ENCODE measurements around the gene SLITRK2.

Gene SLITRK2

DNA sequence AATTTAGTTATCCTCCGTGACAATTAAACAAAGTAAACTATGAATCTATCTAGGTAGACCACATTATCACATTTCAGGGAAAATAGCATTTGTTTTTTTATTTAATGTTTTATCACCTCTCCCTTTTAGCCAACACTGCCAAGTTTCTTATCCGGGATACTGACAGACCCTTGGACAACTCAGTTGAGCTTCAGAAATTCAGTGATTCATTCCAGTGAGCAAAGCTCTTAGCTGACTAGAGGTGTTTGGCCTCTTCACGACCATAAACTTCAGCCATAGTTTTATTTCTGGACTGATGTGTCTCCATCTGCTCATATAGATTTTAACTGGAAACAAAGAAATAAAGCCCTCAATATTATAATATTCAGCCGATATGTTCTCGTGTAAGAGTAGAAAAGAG is 15.2 kb downstream of the SLITRK2 start:
- no peak for TF ChIP-seq ZNF274 (IDR thresholded peaks at IDR 0.05; ENCODE audit: low read depth, low read length)
- no peak overlapping the region for H3K4me3 ChIP-seq (ENCODE audit: low read length)

DNA sequence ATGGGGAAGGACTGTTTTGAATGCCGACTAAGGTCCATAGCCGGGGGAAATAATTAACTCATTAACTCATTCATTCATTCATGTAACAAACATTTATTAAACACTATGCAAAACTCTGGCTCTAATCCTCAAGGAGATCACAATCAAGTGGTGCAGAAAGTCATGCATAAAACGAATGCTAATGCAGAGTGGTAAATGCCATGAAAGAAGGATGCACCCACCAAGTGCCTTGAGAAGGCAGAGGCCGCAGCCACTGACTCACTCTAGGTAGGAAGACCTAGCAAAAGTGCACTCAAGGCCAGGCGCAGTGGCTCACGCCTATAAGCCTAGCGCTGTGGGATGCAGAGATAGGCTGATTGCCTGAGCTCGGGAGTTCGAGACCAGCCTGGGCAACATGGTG is 22.9 kb downstream of the SLITRK2 start:
- no peak overlapping the region for H3K4me3 ChIP-seq (ENCODE audit: low read length)
- TF ChIP-seq ZNF274 (IDR thresholded peaks at IDR 0.05; ENCODE audit: low read depth, low read length) = no peak

DNA sequence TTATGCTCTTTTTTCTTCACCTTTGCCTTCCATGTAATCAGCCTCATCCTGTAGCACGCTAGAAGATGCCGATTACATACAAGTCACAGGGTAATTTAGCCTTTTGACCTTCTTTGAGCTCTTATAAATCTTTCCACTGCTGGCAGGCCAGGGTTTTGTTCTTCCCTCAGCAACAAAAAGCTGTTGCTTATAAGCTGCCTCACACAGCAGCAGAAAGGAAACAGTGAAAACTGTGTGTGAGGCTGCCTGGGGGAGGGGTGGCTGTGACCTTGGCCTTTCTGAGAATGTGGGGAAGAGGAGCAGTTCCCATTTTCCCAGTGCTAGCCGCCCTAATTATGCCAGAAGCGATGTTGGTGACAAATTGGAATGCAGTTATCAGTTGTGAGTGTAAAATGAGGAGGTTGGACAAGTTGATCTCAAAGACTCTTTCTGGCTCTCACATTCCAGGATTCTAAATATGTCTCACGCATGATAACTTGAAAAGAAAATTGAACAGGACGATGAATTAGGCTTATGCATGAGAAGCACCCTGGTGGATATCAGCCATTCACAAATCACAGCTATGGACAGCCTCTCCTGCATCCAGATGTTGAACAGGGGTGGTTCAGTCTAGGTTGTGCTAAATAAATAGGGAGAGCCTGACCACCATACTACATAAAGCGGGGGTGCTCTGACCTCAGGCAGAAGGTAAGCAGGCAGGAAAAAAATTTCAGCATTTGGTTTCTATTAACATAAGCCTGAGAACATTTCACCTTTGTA is 25.7 kb downstream of the SLITRK2 start:
- TF ChIP-seq ZNF274 (IDR thresholded peaks at IDR 0.05; ENCODE audit: low read depth, low read length) = no peak
- no peak overlapping the region for H3K4me3 ChIP-seq (ENCODE audit: low read length)

DNA sequence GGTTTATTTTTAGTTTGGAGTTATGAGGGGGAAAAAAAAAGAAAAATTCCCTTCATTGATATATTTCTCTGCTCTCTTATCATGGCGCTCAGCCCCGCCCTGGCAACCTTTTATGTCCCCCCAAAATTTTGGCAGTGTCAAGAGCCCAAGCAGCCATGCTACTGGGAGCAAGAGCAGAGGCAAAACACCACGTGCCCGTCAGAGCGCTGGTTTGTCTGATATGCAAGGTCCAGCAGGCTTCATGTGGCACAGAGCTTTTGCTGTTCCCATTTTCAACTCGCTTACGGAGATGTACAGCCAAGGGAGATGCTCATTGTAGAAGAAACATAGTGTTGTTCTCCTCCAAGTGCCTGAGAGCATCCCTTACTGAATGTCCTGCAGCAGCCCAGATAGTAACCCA is 27.3 kb downstream of the SLITRK2 start:
- TF ChIP-seq ZNF274 (IDR thresholded peaks at IDR 0.05; ENCODE audit: low read depth, low read length) = no peak

DNA sequence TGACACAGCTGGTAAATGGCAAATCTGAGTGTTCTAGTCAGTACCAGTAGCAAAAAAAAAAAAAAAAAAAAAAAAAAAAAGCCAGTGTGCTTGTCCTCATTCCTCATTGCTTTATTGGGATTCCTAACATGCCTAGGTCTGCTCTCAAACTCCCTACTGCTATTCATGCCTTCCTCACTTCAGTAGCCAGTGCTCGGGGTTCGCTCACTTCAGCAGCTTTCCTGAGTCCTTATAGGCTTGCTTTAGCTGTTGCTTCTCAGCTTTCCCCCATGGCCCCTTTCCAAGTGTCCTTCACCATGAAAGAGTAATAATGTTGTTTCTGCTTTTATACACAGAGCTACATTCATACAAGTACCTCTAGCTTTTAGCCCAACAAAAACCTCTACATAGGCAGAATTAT is 30.8 kb downstream of the SLITRK2 start:
- TF ChIP-seq ZNF274 (IDR thresholded peaks at IDR 0.05; ENCODE audit: low read depth, low read length) = no peak
- no peak overlapping the region for H3K4me3 ChIP-seq (ENCODE audit: low read length)

More for the DNA sequence above, 27.3 kb downstream of the SLITRK2 start:
- H3K4me3 ChIP-seq (ENCODE audit: low read length) = no peak overlapping the region

DNA sequence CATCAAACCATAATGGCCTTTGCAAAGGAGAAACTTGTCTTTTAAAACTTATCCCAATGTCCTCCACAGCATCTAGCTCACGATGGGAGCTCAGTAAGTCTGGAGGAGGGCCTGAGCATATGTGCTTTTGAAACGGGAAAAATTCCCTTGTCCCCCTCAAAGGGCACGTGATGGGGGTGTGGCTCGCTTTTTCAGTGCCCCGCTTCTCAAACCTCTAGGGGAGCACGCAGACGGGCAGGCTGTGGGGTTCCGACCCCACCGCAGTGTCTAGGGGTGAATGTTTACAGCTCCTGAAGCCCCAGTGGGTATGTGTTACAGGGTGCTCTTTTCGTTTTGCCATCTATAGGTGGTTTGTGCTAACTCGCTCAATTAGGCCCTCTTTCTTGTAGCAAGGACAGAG is 31.2 kb downstream of the SLITRK2 start:
- H3K4me3 ChIP-seq (ENCODE audit: low read length) = no peak overlapping the region
- TF ChIP-seq ZNF274 (IDR thresholded peaks at IDR 0.05; ENCODE audit: low read depth, low read length) = no peak

DNA sequence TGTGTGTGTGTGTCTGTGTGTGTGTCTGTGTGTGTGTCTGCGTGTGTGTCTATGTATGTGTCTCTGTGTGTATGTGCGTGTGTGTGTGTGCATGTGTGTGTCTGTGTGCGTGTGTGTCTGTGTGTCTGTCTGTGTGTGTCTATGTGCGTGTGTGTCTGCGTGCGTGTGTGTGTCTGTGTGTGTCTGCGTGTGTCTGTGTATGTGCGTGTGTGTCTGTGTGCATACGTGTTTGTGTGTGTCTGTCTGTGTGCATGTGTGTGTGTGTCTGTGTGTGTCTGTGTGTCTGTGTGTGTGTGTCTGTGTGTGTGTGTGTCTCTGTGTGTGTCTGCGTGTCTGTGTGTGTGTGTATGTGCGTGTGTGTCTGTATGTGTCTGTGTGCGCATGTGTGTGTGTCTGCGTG is 35.6 kb downstream of the SLITRK2 start:
- no peak overlapping the region for H3K4me3 ChIP-seq (ENCODE audit: low read length)
- TF ChIP-seq ZNF274 (IDR thresholded peaks at IDR 0.05; ENCODE audit: low read depth, low read length) = no peak

DNA sequence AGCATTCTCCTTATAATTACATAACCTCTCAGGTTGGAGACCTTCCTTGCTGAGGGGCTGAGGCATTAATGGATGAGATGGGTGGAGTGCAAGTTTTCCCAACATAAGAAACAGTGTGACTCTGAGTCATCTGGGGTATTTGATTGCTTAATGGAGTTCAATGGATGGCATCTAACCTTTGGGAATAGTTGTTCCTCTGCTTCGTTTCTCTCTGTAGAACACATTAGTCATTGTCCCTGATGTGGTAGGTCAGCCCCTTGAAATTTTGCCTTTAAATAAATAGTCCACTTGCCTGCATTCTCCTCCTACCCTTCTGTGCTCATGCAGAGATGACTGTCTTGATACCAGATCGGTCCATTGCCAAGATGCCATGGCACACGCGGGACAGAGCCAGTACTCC is 38.6 kb downstream of the SLITRK2 start:
- no peak for TF ChIP-seq ZNF274 (IDR thresholded peaks at IDR 0.05; ENCODE audit: low read depth, low read length)
- H3K4me3 ChIP-seq (ENCODE audit: low read length) = no peak overlapping the region

DNA sequence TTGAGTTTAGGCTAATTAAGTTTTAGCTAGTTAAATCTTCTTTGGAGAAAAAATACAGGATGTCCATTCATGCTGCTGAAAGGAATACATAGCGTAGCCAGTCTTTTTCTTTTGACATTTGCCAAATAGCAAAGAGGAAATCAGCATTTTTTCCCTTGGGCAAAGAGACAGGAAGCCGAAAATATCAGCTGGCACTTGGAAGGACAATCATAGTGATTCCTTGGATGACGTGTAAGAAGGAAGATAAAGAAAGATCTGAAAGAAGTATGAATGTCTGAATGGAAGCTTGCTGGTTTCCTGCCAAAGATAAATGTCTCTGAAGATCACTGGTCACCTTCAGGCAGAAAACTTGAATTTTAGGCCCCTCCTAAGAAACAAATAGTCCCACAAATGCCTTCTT is 44.2 kb downstream of the SLITRK2 start:
- no peak overlapping the region for H3K4me3 ChIP-seq (ENCODE audit: low read length)
- TF ChIP-seq ZNF274 (IDR thresholded peaks at IDR 0.05; ENCODE audit: low read depth, low read length) = no peak

DNA sequence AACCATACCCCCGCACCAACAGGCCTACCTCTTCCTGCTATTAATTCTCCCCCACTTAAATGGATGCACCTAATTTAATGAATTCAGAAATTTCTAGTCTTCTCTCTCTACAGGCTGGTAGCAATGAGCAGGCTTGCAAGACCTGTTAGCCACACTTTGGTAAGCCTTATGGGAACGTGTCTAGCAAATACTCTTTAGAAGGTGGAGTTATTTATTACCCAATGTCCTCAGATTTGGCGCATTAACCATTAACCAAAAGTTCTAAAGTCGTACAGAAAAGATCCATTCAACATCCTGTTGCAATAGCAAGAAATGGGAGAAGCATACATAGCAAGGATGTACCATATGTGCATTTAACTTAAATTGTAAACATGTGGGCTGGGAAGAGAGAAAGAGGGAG is 47.5 kb downstream of the SLITRK2 start:
- H3K4me3 ChIP-seq (ENCODE audit: low read length) = no peak overlapping the region
- no peak for TF ChIP-seq ZNF274 (IDR thresholded peaks at IDR 0.05; ENCODE audit: low read depth, low read length)

All from GM08714 (cell line).